Endothelial cell of umbilical vein (primary cell): Measurements from ENCODE around the gene TPRG1L. TPM values are rescaled to one million over a fixed set of nuclear protein-coding genes. Genes with fewer than 3 reads are reported as not detected.

ENCODE experiments used
- BruUV-seq: library from RNA; stranded (reverse); fragments of 400-500 nt; replicated peaks from 2 replicates; lab custom pipeline; 2021; lab: Mats Ljungman, UMichigan
- CTCF ChIA-PET: fragments of 300-600, 350-600 bp; sonication (Branson Sonifier 250); formaldehyde crosslinking; loops from one replicate; lab custom pipeline; 2021; ENCODE audit warnings: antibody characterized with exemption, inconsistent platforms; lab: Charles Lee
- POLR2A ChIA-PET: fragments of 300-600, 350-600 bp; sonication (Branson Sonifier 250); formaldehyde crosslinking; loops from one replicate; lab custom pipeline; 2021; ENCODE audit warnings: antibody characterized with exemption, inconsistent platforms; lab: Charles Lee
- DNase-seq: peaks from one replicate; pipeline ENCODE4 v3.0.0-alpha.2; 2011; ENCODE audit warnings: low read depth, low spot score
- FAIRE-seq: peaks from 2 replicates; lab custom pipeline; 2011; peaks lifted over from hg19 to GRCh38; lab: Jason Lieb, UNC
- H2AFZ ChIP-seq: 2 replicates; pipeline ENCODE4 v1.6.0; 2012; ENCODE audit warnings: low read depth, low read length, control low read depth, inconsistent platforms
- H3K27ac ChIP-seq: 2 replicates; pipeline ENCODE4 v1.5.1; 2011; ENCODE audit warnings: low read depth, mild to moderate bottlenecking, control low read depth, low read length, moderate library complexity; ENCODE audit not compliant: insufficient read depth
- H3K27me3 ChIP-seq, 2 experiments: 2 replicates each; pipeline versions ENCODE4 v1.6.0 to v1.6.1; 2011; ENCODE audit warnings: low read length in 2 of 2, mixed read lengths in 1 of 2; ENCODE audit not compliant: control insufficient read depth in 2 of 2, insufficient read depth in 2 of 2
- H3K36me3 ChIP-seq, 2 experiments: 2 replicates in 1 of 2; 3 replicates in 1 of 2; pipeline ENCODE4 v1.5.1; 2011; ENCODE audit warnings: low read length in 2 of 2, mild to moderate bottlenecking in 1 of 2, moderate library complexity in 1 of 2; ENCODE audit not compliant: control insufficient read depth in 2 of 2, insufficient read depth in 2 of 2; ENCODE audit errors: extremely low read depth in 1 of 2
- H3K4me1 ChIP-seq: 3 replicates; pipeline ENCODE4 v1.5.1; 2011; ENCODE audit warnings: mild to moderate bottlenecking, low read length; ENCODE audit not compliant: control insufficient read depth, insufficient read depth; ENCODE audit errors: extremely low read depth
- H3K4me2 ChIP-seq: 2 replicates; pipeline ENCODE4 v1.6.1; 2011; ENCODE audit warnings: low read length, control low read depth, mixed read lengths; ENCODE audit not compliant: insufficient read depth
- H3K4me3 ChIP-seq, 3 experiments: fragments of 200-600 bp in 1 of 3; sonication (generic), shearing (Covaris generic) in 1 of 3; replicated peaks in 1 of 3; 2 replicates each; pipeline ENCODE4 v1.5.1; 2011 to 2016; ENCODE audit warnings: control low read depth in 3 of 3, low read length in 3 of 3, mild to moderate bottlenecking in 2 of 3, inconsistent platforms in 1 of 3, low read depth in 1 of 3, moderate library complexity in 1 of 3; ENCODE audit not compliant: insufficient read depth in 1 of 3
- H3K79me2 ChIP-seq: 2 replicates; pipeline ENCODE4 v1.6.0; 2012; ENCODE audit warnings: low read length, inconsistent platforms; ENCODE audit not compliant: control insufficient read depth, insufficient read depth
- H3K9ac ChIP-seq: replicated peaks from 2 replicates; pipeline ENCODE3; 2011; ENCODE audit warnings: low read length, control low read depth; ENCODE audit not compliant: insufficient read depth; ENCODE audit errors: extremely low read depth
- H3K9me1 ChIP-seq: replicated peaks from 3 replicates; pipeline ENCODE4 v1.6.0; 2011; ENCODE audit warnings: mild to moderate bottlenecking, low read length; ENCODE audit not compliant: control insufficient read depth, insufficient read depth; ENCODE audit errors: extremely low read depth
- H3K9me3 ChIP-seq: replicated peaks from 2 replicates; pipeline ENCODE4 v1.5.1; 2012; ENCODE audit warnings: low read length, inconsistent platforms; ENCODE audit not compliant: control insufficient read depth, insufficient read depth
- H4K20me1 ChIP-seq: replicated peaks from 2 replicates; pipeline ENCODE3; 2011; ENCODE audit warnings: mild to moderate bottlenecking, low read length; ENCODE audit not compliant: control insufficient read depth, insufficient read depth; ENCODE audit errors: extremely low read depth
- CTCF ChIP-seq, 2 donors: IDR thresholded peaks; 1 replicate in 1 of 2; 2 replicates in 1 of 2; pipeline ENCODE4 v1.5.1; 2011; ENCODE audit warnings: low read length in 2 of 2, mild to moderate bottlenecking in 2 of 2, moderate library complexity in 2 of 2, control low read depth in 1 of 2, inconsistent platforms in 1 of 2, low read depth in 1 of 2; ENCODE audit not compliant: insufficient read depth in 1 of 2; ENCODE audit errors: extremely low read depth in 1 of 2
- EZH2 ChIP-seq: IDR thresholded peaks from 2 replicates; pipeline ENCODE4 v1.6.1; 2012; ENCODE audit warnings: borderline replicate concordance, low read depth, mild to moderate bottlenecking, moderate library complexity, low read length, inconsistent platforms; ENCODE audit not compliant: severe bottlenecking
- FOS ChIP-seq: IDR thresholded peaks from 2 replicates; pipeline ENCODE4 v1.6.1; 2011; ENCODE audit warnings: mild to moderate bottlenecking, low read length, moderate library complexity, borderline replicate concordance; ENCODE audit not compliant: insufficient read depth
- GATA2 ChIP-seq: IDR thresholded peaks from 2 replicates; pipeline ENCODE4 v1.7.0; 2011; ENCODE audit warnings: low read depth, mild to moderate bottlenecking, moderate library complexity, mixed read lengths, low read length; ENCODE audit not compliant: insufficient read length, insufficient read depth
- JUN ChIP-seq: IDR thresholded peaks from 2 replicates; pipeline ENCODE4 v1.6.1; 2011; ENCODE audit warnings: borderline replicate concordance, low read depth; ENCODE audit not compliant: insufficient read length, insufficient read depth
- MAX ChIP-seq: IDR thresholded peaks from 2 replicates; pipeline ENCODE4 v1.6.1; 2011; ENCODE audit not compliant: insufficient read depth, insufficient read length
- MYC ChIP-seq: IDR thresholded peaks from one replicate; pipeline ENCODE4 v1.6.1; 2011; ENCODE audit warnings: mild to moderate bottlenecking, low read depth, low read length
- POLR2A ChIP-seq: IDR thresholded peaks from 2 replicates; pipeline ENCODE4 v1.6.1; 2012; ENCODE audit warnings: low read depth, mild to moderate bottlenecking, control low read depth, low read length
- POLR2AphosphoS5 ChIP-seq: IDR thresholded peaks from 2 replicates; pipeline ENCODE4 v1.6.1; 2012; ENCODE audit warnings: low read depth, mild to moderate bottlenecking, control low read depth, low read length, moderate library complexity; ENCODE audit not compliant: insufficient read depth
- dilution Hi-C: fragments of 300-500 bp; cut with MboI; formaldehyde crosslinking; loops from one replicate; pipeline ENCODE4 v1.15.0; 2019; ENCODE audit warnings: low sequenced_read_pairs; ENCODE audit not compliant: extremely low pct_ligation_motif_present
- intact Hi-C: fragments of 100-400 bp; cut with micrococcal nuclease; formaldehyde crosslinking; loops from one replicate; pipeline ENCODE4 v1.10.0; 2022
- polyA plus RNA-seq, 4 experiments: library from polyadenylated mRNA; depleted of rRNA in 3 of 4; stranded (reverse) in 3 of 4; unstranded in 1 of 4; fragments of >200 nt; gene quantifications; 2 replicates each; pipeline versions ENCODE4 v1.2.1 to v1.2.3, GENCODE V29; 2011 to 2012; ENCODE audit warnings: missing spikeins in 1 of 4
- total RNA-seq: library from RNA; stranded (reverse); gene quantifications from 2 replicates; pipeline ENCODE4 v1.2.3, GENCODE V29; 2021

The TPRG1L gene
- total and polyA plus RNA-seq, 2 donors (not counting 3 experiments of a cell fraction or from before 2014, with no cell fraction given) = 52.3 to 53.8 TPM

GRCh38 chr1:3676581-3677470 lies 52.0 kb downstream of the TPRG1L start:
- CTCF ChIA-PET = interaction anchor here (0.7 to 0.9 kb wide), 2 partner anchors 9 to 182 kb away, joined by 3 read pairs; no protein-coding TSS in a partner anchor
- H3K4me1 ChIP-seq = no peaks in the 10 kb centered on the region
- POLR2A ChIA-PET = no interaction called here
- no peak overlapping the region for H3K27ac ChIP-seq
- FAIRE-seq (no peak), DNase-seq (no peak)
- BruUV-seq = no TSS peak
- no peak overlapping the region for H3K4me2 ChIP-seq
- intact Hi-C loops (no loop called here), dilution Hi-C loops (no loop called here)
- H3K79me2 ChIP-seq = no peaks in the 10 kb centered on the region
- H3K9me1 ChIP-seq = no peaks in the 10 kb centered on the region
- H3K9me3 ChIP-seq = no peaks in the 10 kb centered on the region
- no peak overlapping the region for H3K4me3 ChIP-seq
- no peaks in the 10 kb centered on the region for H3K27me3 ChIP-seq
- H3K9ac ChIP-seq = no peak overlapping the region
- no peaks in the 10 kb centered on the region for H4K20me1 ChIP-seq
- TF ChIP-seq CTCF (IDR thresholded peaks at IDR 0.05; ENCODE audit: extremely low read depth in 1 of 2, insufficient read depth in 1 of 2, low read depth in 1 of 2, low read length in 2 of 2) = no peak
- no peak for TF ChIP-seq FOS
- no peak for TF ChIP-seq MAX
- H2AFZ ChIP-seq = no peak overlapping the region
- H3K36me3 ChIP-seq = no peaks in the 10 kb centered on the region

- H3K27me3 ChIP-seq = no peaks in the 10 kb centered on the region
- no peak overlapping the region for H3K4me2 ChIP-seq
- intact Hi-C loops = no loop called here
- H3K27ac ChIP-seq = no peak overlapping the region
- CTCF ChIA-PET = no interaction called here
- no peak for DNase-seq
- no peak for FAIRE-seq
- H3K9ac ChIP-seq = no peak overlapping the region
- H3K4me3 ChIP-seq = no peak overlapping the region
- no peaks in the 10 kb centered on the region for H3K9me1 ChIP-seq
- BruUV-seq = no TSS peak
- TF ChIP-seq JUN = no peak
- TF ChIP-seq POLR2A = no peak
- no peak for TF ChIP-seq POLR2AphosphoS5
- TF ChIP-seq MYC = no peak
- TF ChIP-seq GATA2 = no peak
- no peak for TF ChIP-seq FOS
- no peak for TF ChIP-seq EZH2
- TF ChIP-seq CTCF (IDR thresholded peaks at IDR 0.05; ENCODE audit: extremely low read depth in 1 of 2, insufficient read depth in 1 of 2, low read depth in 1 of 2, low read length in 2 of 2) = no peak
- H3K79me2 ChIP-seq = no peaks in the 10 kb centered on the region
- H3K4me1 ChIP-seq = no peaks in the 10 kb centered on the region
- dilution Hi-C loops = no loop called here
- POLR2A ChIA-PET = no interaction called here
- no peak overlapping the region for H2AFZ ChIP-seq
- no peaks in the 10 kb centered on the region for H3K36me3 ChIP-seq
- no peaks in the 10 kb centered on the region for H3K9me3 ChIP-seq
- no peaks in the 10 kb centered on the region for H4K20me1 ChIP-seq
These were observed 52.7 kb downstream of the TPRG1L start for GRCh38 chr1:3677484-3677883.
